HG02571 (cell line): ENCODE measurements around the gene CD28.

Source experiments
- ATAC-seq: cut with Tn5 transposase; IDR thresholded peaks from one replicate; pipeline ENCODE4 v1.9.1; 2021; ENCODE audit warnings: mild to moderate bottlenecking, moderate library complexity; ENCODE audit not compliant: unreplicated experiment

The CD28 gene

GRCh38 chr2:203706403-203706802 lies at the start of gene CD28:
Gene CD28, plus strand, starts transcription at chr2:203706639. Its CDS starts 58 bp downstream, at chr2:203706697.
- peak; percentile 99 for ATAC-seq

- ATAC-seq, result no peak
Measured at GRCh38 chr2:203659331-203660049, 46.9 kb upstream of the CD28 start.

- no peak for ATAC-seq
Measured at GRCh38 chr2:203660465-203660864, 46.0 kb upstream of the CD28 start.

- ATAC-seq, result no peak
Measured at GRCh38 chr2:203661279-203661908, 45.0 kb upstream of the CD28 start.

GRCh38 chr2:203662487-203662886 lies 44.0 kb upstream of the CD28 start:
- ATAC-seq, result no peak

- no peak for ATAC-seq
Measured at GRCh38 chr2:203662951-203663350, 43.5 kb upstream of the CD28 start.

GRCh38 chr2:203664029-203664755 lies 42.2 kb upstream of the CD28 start:
- ATAC-seq, result no peak

- ATAC-seq, result no peak
Measured at GRCh38 chr2:203667838-203668237, 38.6 kb upstream of the CD28 start.

- ATAC-seq, result no peak
Measured at GRCh38 chr2:203669820-203670219, 36.6 kb upstream of the CD28 start.

GRCh38 chr2:203670939-203671338 lies 35.5 kb upstream of the CD28 start:
- ATAC-seq, result no peak

GRCh38 chr2:203671876-203672275 lies 34.6 kb upstream of the CD28 start:
- no peak for ATAC-seq

- ATAC-seq, result no peak
Measured at GRCh38 chr2:203672856-203673255, 33.6 kb upstream of the CD28 start.

- peak; percentile 100 for ATAC-seq
Measured at GRCh38 chr2:203673933-203674332, 32.5 kb upstream of the CD28 start.

GRCh38 chr2:203675086-203675485 lies 31.4 kb upstream of the CD28 start:
- ATAC-seq, result no peak

GRCh38 chr2:203678971-203679370 lies 27.5 kb upstream of the CD28 start:
- no peak for ATAC-seq

GRCh38 chr2:203679401-203679800 lies 27.0 kb upstream of the CD28 start:
- ATAC-seq, result no peak

- ATAC-seq, result no peak
Measured at GRCh38 chr2:203681978-203682377, 24.5 kb upstream of the CD28 start.

GRCh38 chr2:203682688-203683130 lies 23.7 kb upstream of the CD28 start:
- no peak for ATAC-seq

- no peak for ATAC-seq
Measured at GRCh38 chr2:203683421-203683820, 23.0 kb upstream of the CD28 start.

GRCh38 chr2:203683932-203684556 lies 22.4 kb upstream of the CD28 start:
- peak; percentile 97 for ATAC-seq

GRCh38 chr2:203685081-203685621 lies 21.3 kb upstream of the CD28 start:
- no peak for ATAC-seq
